ENCODE measurements around the gene CD248.

GRCh38 chr11:66349084-66349386 lies 32.2 kb upstream of the CD248 start:
- TF ChIP-seq ZNF384 (IDR thresholded peaks at IDR 0.05) = no peak
- TF ChIP-seq FOXM1 (IDR thresholded peaks at IDR 0.05; ENCODE audit: borderline replicate concordance) = no peak
- TF ChIP-seq BHLHE40 (IDR thresholded peaks at IDR 0.05; ENCODE audit: borderline replicate concordance) = no peak
